SW480 (cell line): ENCODE data around the gene TLR10.
A peak's percentile ranks its signal among the peaks of the same experiment; 100 is the strongest.

Experiments used
- DNase-seq: peaks from one replicate; pipeline ENCODE4 v3.0.0-alpha.2; 2016; ENCODE audit warnings: low spot score

The TLR10 gene

GRCh38 chr4:38730830-38731646, 51.8 kb downstream of the TLR10 start:
- peak; percentile 77 for DNase-seq

- DNase-seq, result no peak
Measured at GRCh38 chr4:38730493-38730829, 52.3 kb downstream of the TLR10 start.

- DNase-seq, result peak; percentile 65
Measured at GRCh38 chr4:38728631-38729141, 54.1 kb downstream of the TLR10 start.

GRCh38 chr4:38724475-38724808, 58.3 kb downstream of the TLR10 start:
- no peak for DNase-seq

- DNase-seq, result peak; percentile 11
Measured at GRCh38 chr4:38723726-38724474, 58.9 kb downstream of the TLR10 start.

- DNase-seq, result no peak
Measured at GRCh38 chr4:38723114-38723513, 59.7 kb downstream of the TLR10 start.
